DMS53 (cell line): ENCODE measurements around the gene ABLIM3.

Experiments
- DNase-seq: peaks from one replicate; lab custom pipeline; 2025; lab: John Stamatoyannopoulos, UW

Gene ABLIM3

DNA sequence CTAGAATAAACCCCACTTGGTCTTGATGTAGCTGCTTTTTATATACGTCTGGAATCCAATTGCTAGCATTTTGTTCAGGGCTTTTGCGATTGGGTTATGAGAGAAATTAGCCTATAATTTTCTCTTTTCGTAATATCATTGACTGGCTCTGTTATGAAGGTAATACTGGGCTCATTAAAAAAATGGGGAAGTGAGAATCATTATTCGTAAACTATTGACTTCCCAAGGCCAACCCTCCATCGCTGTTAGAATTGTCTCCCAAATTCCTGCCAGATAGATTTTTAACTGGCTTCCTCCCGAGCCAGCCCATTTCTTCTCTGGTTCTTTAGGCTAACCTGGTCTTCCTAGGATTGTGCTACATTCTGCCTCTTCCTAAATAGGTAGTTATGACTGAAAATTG lies 168.1 kb downstream of the ABLIM3 start:
- DNase-seq = no peak
